GM12878 (cell line): ENCODE results near the gene CCER1. TPM values are rescaled to one million over a fixed set of nuclear protein-coding genes. Genes with fewer than 3 reads are reported as not detected.

Experiments
- ATAC-seq: fragments of 200-7000 bp; cut with Tn5 transposase; 3 replicates; pipeline ENCODE4 v1.9.1; 2020; ENCODE audit warnings: mild to moderate bottlenecking, moderate library complexity
- BruUV-seq: library from RNA; stranded (reverse); fragments of 400-500 nt; replicated peaks from 2 replicates; lab custom pipeline; 2021; lab: Mats Ljungman, UMichigan
- CTCF ChIA-PET: fragments of 300-600 bp; sonication (Branson Sonifier 250); formaldehyde crosslinking; extraction: SDS; loops from one replicate; lab custom pipeline; 2021; ENCODE audit warnings: inconsistent platforms; lab: Yijun Ruan, JAX
- POLR2A ChIA-PET: fragments of 350-600 bp; formaldehyde crosslinking; extraction: SDS; loops from one replicate; lab custom pipeline; 2021; ENCODE audit warnings: inconsistent platforms; lab: Charles Lee
- RAD21 ChIA-PET: fragments of 300-600 bp; sonication (Branson Sonifier 250); formaldehyde crosslinking; loops from one replicate; lab custom pipeline; 2023; ENCODE audit warnings: antibody characterized with exemption; ENCODE audit not compliant: unreplicated experiment; lab: Charles Lee
- SMC1A ChIA-PET: fragments of 300-600 bp; sonication (Branson Sonifier 250); formaldehyde crosslinking; loops from one replicate; lab custom pipeline; 2023; ENCODE audit not compliant: unreplicated experiment, uncharacterized antibody; lab: Charles Lee
- DNase-seq: peaks from one replicate; pipeline ENCODE4 v3.0.0-alpha.2; 2011; ENCODE audit warnings: low read depth, low spot score
- FAIRE-seq: peaks from 3 replicates; lab custom pipeline; 2011; peaks lifted over from hg19 to GRCh38; lab: Jason Lieb, UNC
- H2AFZ ChIP-seq: 2 replicates; pipeline ENCODE4 v1.6.0; 2011; ENCODE audit warnings: low read depth, low read length, control low read depth; ENCODE audit not compliant: control insufficient read depth
- H3K27ac ChIP-seq: 2 replicates; pipeline ENCODE4 v1.5.1; 2011; ENCODE audit warnings: control low read depth; ENCODE audit not compliant: control insufficient read depth, insufficient read depth
- H3K27me3 ChIP-seq, 2 experiments: replicated peaks in 1 of 2; 2 replicates each; pipeline versions ENCODE4 v1.6.0 to v1.6.1; 2011; ENCODE audit warnings: low read length in 1 of 2; ENCODE audit not compliant: control insufficient read depth in 2 of 2, insufficient read depth in 2 of 2
- H3K36me3 ChIP-seq, 2 experiments: 2 replicates each; pipeline ENCODE4 v1.5.1; 2011; ENCODE audit warnings: low read length in 1 of 2; ENCODE audit not compliant: control insufficient read depth in 2 of 2, insufficient read depth in 2 of 2
- H3K4me1 ChIP-seq: 2 replicates; pipeline ENCODE4 v1.6.1; 2011; ENCODE audit warnings: mild to moderate bottlenecking, low read length, moderate library complexity, mixed read lengths; ENCODE audit not compliant: control insufficient read depth, insufficient read depth
- H3K4me2 ChIP-seq: 2 replicates; pipeline ENCODE4 v1.6.0; 2011; ENCODE audit warnings: control low read depth; ENCODE audit not compliant: control insufficient read depth, insufficient read depth
- H3K4me3 ChIP-seq: fragments of 200-600 bp; sonication (generic); 2 replicates; pipeline ENCODE4 v1.5.1; 2016
- H3K79me2 ChIP-seq: 2 replicates; pipeline ENCODE4 v1.6.0; 2011; ENCODE audit warnings: low read length; ENCODE audit not compliant: control insufficient read depth, insufficient read depth
- H3K9ac ChIP-seq: 2 replicates; pipeline ENCODE4 v1.8.0; 2011; ENCODE audit warnings: low read length, control low read depth, mixed read lengths; ENCODE audit not compliant: control insufficient read depth, insufficient read depth
- H3K9me3 ChIP-seq: replicated peaks from 3 replicates; pipeline ENCODE4 v1.5.1; 2011; ENCODE audit warnings: mild to moderate bottlenecking, low read length; ENCODE audit not compliant: control insufficient read depth, insufficient read depth
- H4K20me1 ChIP-seq: 2 replicates; pipeline ENCODE4 v1.6.0; 2011; ENCODE audit not compliant: control insufficient read depth, insufficient read depth
- ESRRA ChIP-seq: IDR thresholded peaks from 2 replicates; pipeline ENCODE4 v1.6.1; 2012; ENCODE audit warnings: mild to moderate bottlenecking, low read length, improper control_type of control experiment
- HDAC6 ChIP-seq: fragments of 200-600 bp; sonication (generic); IDR thresholded peaks from one replicate; pipeline ENCODE4 v1.8.0; 2017; ENCODE audit warnings: antibody characterized with exemption; ENCODE audit not compliant: unreplicated experiment
- MTA3 ChIP-seq: IDR thresholded peaks from 2 replicates; pipeline ENCODE4 v1.6.1; 2012; ENCODE audit warnings: low read length, inconsistent platforms, borderline replicate concordance
- NBN ChIP-seq: fragments of 450-650 bp; IDR thresholded peaks from 2 replicates; pipeline ENCODE4 v1.6.1; 2016
- RELA ChIP-seq: fragments of 450-650 bp; IDR thresholded peaks from 2 replicates; pipeline ENCODE4 v1.8.0; 2014; ENCODE audit warnings: borderline replicate concordance; ENCODE audit not compliant: partially characterized antibody
- SMARCA5 ChIP-seq: fragments of 450-650 bp; IDR thresholded peaks from 2 replicates; pipeline ENCODE4 v1.6.1; 2017; ENCODE audit warnings: mild to moderate bottlenecking
- STAT1 ChIP-seq: fragments of 450-650 bp; conservative IDR thresholded peaks from 2 replicates; pipeline ENCODE4 v1.6.1; 2014; ENCODE audit warnings: antibody characterized with exemption, mild to moderate bottlenecking
- WRNIP1 ChIP-seq: IDR thresholded peaks from 2 replicates; pipeline ENCODE4 v1.6.1; 2011; ENCODE audit warnings: low read depth, low read length, improper control_type of control experiment, borderline replicate concordance
- WGBS: methylation state at CpG from one replicate; pipeline ENCODE4 v1.1.6; 2016; ENCODE audit warnings: low lambda C conversion rate; ENCODE audit not compliant: insufficient replicate concordance, insufficient coverage; ENCODE audit errors: missing lambda C conversion rate; 5-methylcytosine and 5-hydroxymethylcytosine counted together
- in situ Hi-C: fragments of 300-500 bp; cut with MboI; formaldehyde crosslinking; loops from 9 replicates; pipeline ENCODE4 v1.14.3; 2018; ENCODE audit warnings: mixed read lengths
- intact Hi-C: fragments of 100-400 bp; cut with micrococcal nuclease; formaldehyde crosslinking; loops from one replicate; pipeline ENCODE4 v1.14.2; 2022; ENCODE audit not compliant: unreplicated experiment
- polyA plus RNA-seq, 11 experiments: library from polyadenylated mRNA; depleted of rRNA in 4 of 11; unstranded in 6 of 11; stranded (reverse) in 5 of 11; fragments of >200 nt; fragmentation: Nextera tagmentation in 4 of 11; fragmentation: Illumina TruSeq in 1 of 11; extraction: Ambion mirVana in 4 of 11; extraction: Trizol in 1 of 11; gene quantifications; 1 replicate in 1 of 11; 2 replicates in 10 of 11; pipeline versions ENCODE4 v1.2.1 to v1.2.3, GENCODE V29; 2011 to 2016; ENCODE audit warnings: inconsistent platforms in 2 of 11, missing spikeins in 2 of 11, low read depth in 1 of 11
- total RNA-seq, 4 experiments: library from RNA; depleted of rRNA in 3 of 4; stranded (reverse); fragments of >200 nt in 3 of 4; fragmentation: Illumina TruSeq in 1 of 4; extraction: Trizol in 1 of 4; gene quantifications; 2 replicates each; pipeline versions ENCODE4 v1.2.1 to v1.2.3, GENCODE V29; 2013 to 2021
- TF ChIP-seq, protein P1 (sequence below): IDR thresholded peaks from 2 replicates; pipeline ENCODE4 v1.6.1; 2012; ENCODE audit warnings: low read length, inconsistent platforms
- TF ChIP-seq, protein P2 (sequence below): fragments of 450-650 bp; IDR thresholded peaks from 2 replicates; pipeline ENCODE4 v1.6.1; 2017; ENCODE audit warnings: mild to moderate bottlenecking

Gene CCER1
- total and polyA plus RNA-seq, 10 of the 15 experiments (the other 5 are each of a cell fraction or from before 2014, with no cell fraction given): 0.01 TPM; not detected in 9

DNA sequence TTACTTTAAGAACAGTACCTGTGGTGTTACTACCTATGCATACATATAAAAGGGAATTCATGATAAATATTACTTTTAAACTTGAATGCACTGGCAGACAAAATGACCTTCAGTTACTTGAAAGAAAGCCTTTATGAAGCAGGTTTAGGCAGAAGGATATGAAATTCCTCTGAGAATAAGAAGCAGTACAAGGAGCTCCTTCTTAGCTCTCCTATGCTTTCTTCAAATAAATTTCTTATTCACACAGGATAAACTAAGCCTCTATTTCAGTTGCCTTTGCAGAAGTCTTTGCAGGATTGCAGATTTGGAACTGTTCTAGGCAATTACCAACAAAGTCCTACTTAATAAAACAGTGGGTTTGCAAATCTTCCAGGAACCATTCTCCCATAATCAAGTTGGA is 48.8 kb upstream of the CCER1 start:
- H4K20me1 ChIP-seq: no peaks in the 10 kb centered on the region
- no peaks in the 10 kb centered on the region for H3K9me3 ChIP-seq
- no peak for DNase-seq
- H3K27ac ChIP-seq: no peak overlapping the region
- H3K27me3 ChIP-seq: 0 out of 4 replicates have a peak, but pooled peaks cover 0 to 2% of the 10 kb centered on the region in 2 experiments
- no peak overlapping the region for H3K4me2 ChIP-seq
- no peak overlapping the region for H2AFZ ChIP-seq
- ChIA-PET POLR2A (no interaction called here), RAD21 (no interaction called here), CTCF (interaction anchor here (2.6 kb wide), 1 partner anchor 16 kb away, joined by 7 read pairs; no protein-coding TSS in a partner anchor), SMC1A (interaction anchor here (0.6 to 1.0 kb wide), 2 partner anchors 10 to 64 kb away, joined by 3 read pairs; no protein-coding TSS in a partner anchor)
- no peak for ATAC-seq
- peaks cover 15% of the 10 kb centered on the region for H3K4me1 ChIP-seq
- no TSS peak for BruUV-seq
- no peak for TF ChIP-seq ESRRA
- in situ Hi-C loops (no loop called here), intact Hi-C loops (no loop called here)
- no peaks in the 10 kb centered on the region for H3K79me2 ChIP-seq
- H3K9ac ChIP-seq: no peak overlapping the region
- FAIRE-seq: no peak
- no peak overlapping the region for H3K4me3 ChIP-seq
- H3K36me3 ChIP-seq: no peaks in the 10 kb centered on the region

DNA sequence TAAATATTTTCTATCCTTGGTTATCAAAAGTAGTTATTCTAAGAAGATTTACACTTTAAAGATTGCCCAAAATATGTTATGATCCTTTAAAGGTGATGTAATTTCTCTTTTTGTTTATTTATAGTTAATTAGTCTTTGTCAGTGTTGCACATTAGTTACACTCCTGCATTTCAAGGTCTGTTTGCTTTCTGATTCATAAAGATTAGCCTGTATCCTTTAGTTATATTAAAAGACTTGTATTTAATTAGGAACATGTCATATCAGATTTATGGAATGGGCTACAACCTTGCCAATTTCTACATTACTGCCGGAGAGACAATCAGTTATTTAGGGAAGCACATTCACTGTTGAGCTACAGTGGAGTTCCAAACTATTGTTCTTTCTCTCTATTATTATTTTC is 46.3 kb upstream of the CCER1 start:
- 90% methylated on average over 1 of the region's 1 CpG for WGBS
- Histone ChIP-seq H3K27me3 (no peaks in the 10 kb centered on the region), H3K4me3 (no peak overlapping the region), H3K4me2 (no peak overlapping the region), H2AFZ (no peak overlapping the region), H3K79me2 (no peaks in the 10 kb centered on the region), H3K4me1 (no peaks in the 10 kb centered on the region), H3K9me3 (no peaks in the 10 kb centered on the region), H3K36me3 (no peaks in the 10 kb centered on the region), H3K27ac (no peak overlapping the region), H3K9ac (no peak overlapping the region), H4K20me1 (no peaks in the 10 kb centered on the region)
- no TSS peak for BruUV-seq
- FAIRE-seq (no peak), ATAC-seq (no peak), DNase-seq (no peak)
- RAD21 ChIA-PET: interaction anchor here (0.8 kb wide), 1 partner anchor 21 kb away, joined by 3 read pairs; no protein-coding TSS in a partner anchor
- POLR2A ChIA-PET: no interaction called here
- in situ Hi-C loops: no loop called here
- intact Hi-C loops: no loop called here
- SMC1A ChIA-PET: no interaction called here
- TF ChIP-seq, protein P1, sequence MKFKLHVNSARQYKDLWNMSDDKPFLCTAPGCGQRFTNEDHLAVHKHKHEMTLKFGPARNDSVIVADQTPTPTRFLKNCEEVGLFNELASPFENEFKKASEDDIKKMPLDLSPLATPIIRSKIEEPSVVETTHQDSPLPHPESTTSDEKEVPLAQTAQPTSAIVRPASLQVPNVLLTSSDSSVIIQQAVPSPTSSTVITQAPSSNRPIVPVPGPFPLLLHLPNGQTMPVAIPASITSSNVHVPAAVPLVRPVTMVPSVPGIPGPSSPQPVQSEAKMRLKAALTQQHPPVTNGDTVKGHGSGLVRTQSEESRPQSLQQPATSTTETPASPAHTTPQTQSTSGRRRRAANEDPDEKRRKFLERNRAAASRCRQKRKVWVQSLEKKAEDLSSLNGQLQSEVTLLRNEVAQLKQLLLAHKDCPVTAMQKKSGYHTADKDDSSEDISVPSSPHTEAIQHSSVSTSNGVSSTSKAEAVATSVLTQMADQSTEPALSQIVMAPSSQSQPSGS: no peak
- TF ChIP-seq HDAC6 (no peak), RELA (no peak), NBN (no peak), SMARCA5 (no peak), STAT1 (no peak), WRNIP1 (no peak), MTA3 (no peak)
- TF ChIP-seq, protein P2, sequence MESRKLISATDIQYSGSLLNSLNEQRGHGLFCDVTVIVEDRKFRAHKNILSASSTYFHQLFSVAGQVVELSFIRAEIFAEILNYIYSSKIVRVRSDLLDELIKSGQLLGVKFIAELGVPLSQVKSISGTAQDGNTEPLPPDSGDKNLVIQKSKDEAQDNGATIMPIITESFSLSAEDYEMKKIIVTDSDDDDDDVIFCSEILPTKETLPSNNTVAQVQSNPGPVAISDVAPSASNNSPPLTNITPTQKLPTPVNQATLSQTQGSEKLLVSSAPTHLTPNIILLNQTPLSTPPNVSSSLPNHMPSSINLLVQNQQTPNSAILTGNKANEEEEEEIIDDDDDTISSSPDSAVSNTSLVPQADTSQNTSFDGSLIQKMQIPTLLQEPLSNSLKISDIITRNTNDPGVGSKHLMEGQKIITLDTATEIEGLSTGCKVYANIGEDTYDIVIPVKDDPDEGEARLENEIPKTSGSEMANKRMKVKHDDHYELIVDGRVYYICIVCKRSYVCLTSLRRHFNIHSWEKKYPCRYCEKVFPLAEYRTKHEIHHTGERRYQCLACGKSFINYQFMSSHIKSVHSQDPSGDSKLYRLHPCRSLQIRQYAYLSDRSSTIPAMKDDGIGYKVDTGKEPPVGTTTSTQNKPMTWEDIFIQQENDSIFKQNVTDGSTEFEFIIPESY: no peak
- CTCF ChIA-PET: interaction anchor here (0.6 kb wide), 1 partner anchor 246 kb away, joined by 3 read pairs; no protein-coding TSS in a partner anchor
